22Rv1 (cell line): ENCODE data around the gene VEZF1.
A peak's percentile ranks its signal among the peaks of the same experiment; 100 is the strongest.

Experiments used
- H3K27ac ChIP-seq: fragments of 450-650 bp; 2 replicates; pipeline ENCODE4 v1.5.1; 2017
- CTCF ChIP-seq: fragments of 450-650 bp; IDR thresholded peaks from 2 replicates; pipeline ENCODE4 v1.5.1; 2017; ENCODE audit warnings: mild to moderate bottlenecking
- ZFX ChIP-seq: fragments of 450-650 bp; IDR thresholded peaks from 2 replicates; pipeline ENCODE4 v1.6.1; 2017; ENCODE audit warnings: antibody characterized with exemption, borderline replicate concordance

The VEZF1 gene

GRCh38 chr17:57988301-57989250, 522 bp upstream of the VEZF1 start:
- no peak for TF ChIP-seq CTCF
- no peak for TF ChIP-seq ZFX
- H3K27ac ChIP-seq = peak overlapping the region; percentile 76

DNA sequence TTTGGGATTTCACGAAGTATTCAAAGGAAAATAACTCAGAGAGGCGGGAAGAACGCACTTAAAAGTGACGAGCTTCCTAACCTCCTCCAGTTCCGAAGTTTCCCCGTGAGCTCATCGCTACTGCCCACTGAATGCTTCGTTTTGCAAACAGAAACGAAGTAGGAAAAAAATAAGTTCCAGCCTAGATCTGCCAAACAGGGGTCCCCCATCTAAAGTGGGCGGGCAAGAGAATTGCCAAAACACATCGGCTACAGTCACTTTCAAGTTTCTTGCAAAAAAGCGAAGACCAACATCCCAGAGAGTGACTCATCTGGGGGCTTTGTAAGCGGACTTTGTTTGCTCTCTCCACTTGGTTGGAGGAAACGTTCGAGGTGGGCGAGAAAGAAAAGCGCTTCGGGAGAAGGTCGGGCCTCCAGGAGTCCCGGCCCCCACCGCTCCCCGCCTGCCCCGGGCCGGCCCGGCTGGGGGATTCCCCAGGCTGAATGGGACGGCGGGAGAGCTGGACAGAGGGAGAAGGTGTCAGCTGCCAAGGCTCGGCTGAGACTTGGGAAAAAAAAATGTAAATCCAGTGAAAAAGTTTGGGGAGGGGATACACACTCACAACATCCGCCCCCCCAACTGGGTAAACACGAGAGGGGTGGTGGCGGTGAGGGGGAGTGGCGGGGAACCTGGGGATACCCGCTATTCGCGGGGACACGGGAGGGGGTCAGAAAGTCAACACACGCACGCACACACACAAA, 1.0 kb downstream of the VEZF1 start:
- TF ChIP-seq ZFX = no peak
- no peak for TF ChIP-seq CTCF
- peak overlapping the region; percentile 76 for H3K27ac ChIP-seq

- H3K27ac ChIP-seq = no peak overlapping the region
- TF ChIP-seq CTCF (no peak), ZFX (no peak)
Measured at GRCh38 chr17:57985675-57985974, 2.4 kb downstream of the VEZF1 start.

DNA sequence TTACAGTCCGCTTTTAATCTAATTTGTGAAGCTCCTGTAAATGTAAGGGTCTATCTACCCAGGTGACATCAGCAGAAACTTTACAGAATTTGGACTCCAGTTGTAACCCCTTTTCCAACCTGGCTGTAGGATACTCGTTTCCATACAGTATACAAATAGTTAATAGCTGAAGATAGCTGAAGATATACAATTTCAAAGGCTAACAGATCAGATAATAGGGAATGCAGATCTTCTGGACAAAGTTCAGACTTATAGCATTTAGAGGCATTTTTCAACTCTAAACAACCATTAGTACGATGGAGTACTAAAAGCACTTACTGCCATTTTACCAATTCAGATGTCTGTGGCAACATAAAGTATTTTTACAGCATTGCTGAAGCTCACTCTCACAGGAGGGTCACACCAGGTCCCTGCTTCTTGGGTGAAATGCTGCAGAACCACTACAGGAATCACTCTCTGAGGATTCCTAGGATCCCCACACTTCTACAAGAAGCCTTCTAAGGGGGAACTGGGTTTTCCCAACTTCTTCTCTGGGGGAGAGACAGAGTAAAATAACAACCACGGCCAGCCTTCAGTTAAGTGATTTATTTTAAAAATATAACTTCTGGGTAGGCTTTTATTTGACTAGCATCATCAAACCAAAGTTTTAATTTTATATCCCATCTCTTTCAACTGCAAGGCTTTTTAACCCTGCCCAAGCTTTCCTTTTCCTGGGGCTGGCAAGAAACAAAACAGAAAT, 2.9 kb downstream of the VEZF1 start:
- no peak overlapping the region for H3K27ac ChIP-seq
- no peak for TF ChIP-seq CTCF
- no peak for TF ChIP-seq ZFX

- TF ChIP-seq CTCF (no peak), ZFX (no peak)
- no peak overlapping the region for H3K27ac ChIP-seq
Measured at GRCh38 chr17:57984261-57984890, 3.7 kb downstream of the VEZF1 start.

- no peak overlapping the region for H3K27ac ChIP-seq
Measured at GRCh38 chr17:57983446-57983845, 4.6 kb downstream of the VEZF1 start.

More at GRCh38 chr17:57983446-57983845, 4.6 kb downstream of the VEZF1 start:
- TF ChIP-seq CTCF (no peak), ZFX (no peak)
